HG03460 (cell line): ENCODE results near the gene PRSS36.

Experiments
- ATAC-seq: cut with Tn5 transposase; IDR thresholded peaks from one replicate; pipeline ENCODE4 v1.9.1; 2021; ENCODE audit not compliant: unreplicated experiment

Gene PRSS36

GRCh38 chr16:31128711-31129567 is 20.9 kb downstream of the PRSS36 start:
- ATAC-seq: no peak

- no peak for ATAC-seq
Observed at GRCh38 chr16:31127182-31127581, 22.7 kb downstream of the PRSS36 start.

- no peak for ATAC-seq
Observed at GRCh38 chr16:31125844-31126243, 24.0 kb downstream of the PRSS36 start.

- ATAC-seq: no peak
Observed at GRCh38 chr16:31120129-31120528, 29.7 kb downstream of the PRSS36 start.

- no peak for ATAC-seq
Observed at GRCh38 chr16:31118223-31119155, 31.4 kb downstream of the PRSS36 start.

- ATAC-seq: peak; percentile 86
Observed at GRCh38 chr16:31117384-31118222, 32.3 kb downstream of the PRSS36 start, which contains the start of gene KAT8. KAT8 (plus strand) TSS chr16:31117664; CDS start chr16:31117682, 18 bp downstream.

GRCh38 chr16:31114468-31114867 is 35.4 kb downstream of the PRSS36 start:
- no peak for ATAC-seq

GRCh38 chr16:31113121-31114120 is 36.4 kb downstream of the PRSS36 start:
- no peak for ATAC-seq

- ATAC-seq: no peak
Observed at GRCh38 chr16:31112711-31113110, 37.2 kb downstream of the PRSS36 start.

- ATAC-seq: no peak
Observed at GRCh38 chr16:31111881-31112466, 37.9 kb downstream of the PRSS36 start.

- no peak for ATAC-seq
Observed at GRCh38 chr16:31110106-31111034, 39.5 kb downstream of the PRSS36 start.

GRCh38 chr16:31109622-31110021 is 40.2 kb downstream of the PRSS36 start:
- no peak for ATAC-seq

GRCh38 chr16:31108794-31109558 is 40.9 kb downstream of the PRSS36 start:
- ATAC-seq: no peak

GRCh38 chr16:31108035-31108793 is 41.7 kb downstream of the PRSS36 start, which contains the start of gene BCKDK:
BCKDK (plus strand) TSS chr16:31108386; CDS start chr16:31109224, 838 bp downstream.
- ATAC-seq: peak; percentile 81

GRCh38 chr16:31107465-31107867 is 42.4 kb downstream of the PRSS36 start:
- ATAC-seq: peak; percentile 50
